ENCODE data around the gene ZDHHC11B.
A peak's percentile ranks its signal among the peaks of the same experiment; 100 is the strongest.
"Not testable (repeated sequence)": the region's sequence is repeated elsewhere in the genome, so short reads cannot be mapped to it uniquely, and the experiment has no call there.

Gene ZDHHC11B, protein sequence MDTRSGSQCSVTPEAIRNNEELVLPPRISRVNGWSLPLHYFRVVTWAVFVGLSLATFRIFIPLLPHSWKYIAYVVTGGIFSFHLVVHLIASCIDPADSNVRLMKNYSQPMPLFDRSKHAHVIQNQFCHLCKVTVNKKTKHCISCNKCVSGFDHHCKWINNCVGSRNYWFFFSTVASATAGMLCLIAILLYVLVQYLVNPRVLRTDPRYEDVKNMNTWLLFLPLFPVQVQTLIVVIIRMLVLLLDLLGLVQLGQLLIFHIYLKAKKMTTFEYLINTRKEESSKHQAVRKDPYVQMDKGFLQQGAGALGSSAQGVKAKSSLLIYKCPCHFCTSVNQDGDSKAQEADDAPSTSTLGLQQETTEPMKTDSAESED

DNA sequence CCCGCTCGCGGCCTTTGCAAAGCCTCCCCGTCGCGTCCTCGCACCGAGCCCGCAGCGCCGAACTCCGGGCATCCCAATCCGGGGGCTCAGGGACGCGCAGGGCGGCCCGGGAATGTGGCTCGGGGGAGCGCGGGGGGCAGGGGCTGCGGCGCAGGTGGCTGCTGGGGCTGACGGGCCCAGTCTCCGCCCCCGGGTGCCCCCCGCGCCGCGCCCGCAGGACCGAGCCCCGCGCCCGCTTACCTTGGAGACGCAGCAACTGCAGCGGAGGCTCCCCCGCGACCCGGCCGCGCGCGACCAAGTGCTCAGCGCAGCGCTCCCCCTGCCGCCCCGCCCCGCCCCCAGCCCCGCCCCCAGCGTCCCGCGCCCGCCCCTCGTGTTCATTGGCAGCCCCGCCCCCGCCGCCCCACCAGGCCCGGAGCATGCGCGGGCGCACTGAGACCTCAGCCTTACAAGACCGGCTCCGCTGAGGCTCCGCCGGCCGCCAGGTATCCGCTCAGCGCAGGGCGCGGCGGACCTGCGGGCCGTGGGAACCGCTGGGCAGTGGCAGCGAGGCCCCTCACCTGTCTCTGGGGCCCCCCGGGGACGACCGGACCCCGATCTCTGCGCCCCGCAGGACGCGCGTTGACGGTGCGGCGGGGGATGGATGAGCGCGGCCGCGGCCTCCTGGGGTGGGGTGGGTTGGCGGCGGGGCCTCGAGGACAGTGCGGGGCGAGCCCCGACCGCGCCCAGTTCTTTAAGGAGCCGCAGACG is at the start of gene ZDHHC11B:
Gene ZDHHC11B, minus strand, starts transcription at position 302 of the 750 bp plus-strand sequence. CDS start 17,810 bp downstream, outside the sequence.
- peak; percentile 96 for DNase-seq

- DNase-seq = not testable (repeated sequence)
These were observed 49.5 kb upstream of the ZDHHC11B start for GRCh38 chr5:834013-834412.

- not testable (repeated sequence) for DNase-seq
These were observed 43.7 kb upstream of the ZDHHC11B start for GRCh38 chr5:828194-828593.

DNA sequence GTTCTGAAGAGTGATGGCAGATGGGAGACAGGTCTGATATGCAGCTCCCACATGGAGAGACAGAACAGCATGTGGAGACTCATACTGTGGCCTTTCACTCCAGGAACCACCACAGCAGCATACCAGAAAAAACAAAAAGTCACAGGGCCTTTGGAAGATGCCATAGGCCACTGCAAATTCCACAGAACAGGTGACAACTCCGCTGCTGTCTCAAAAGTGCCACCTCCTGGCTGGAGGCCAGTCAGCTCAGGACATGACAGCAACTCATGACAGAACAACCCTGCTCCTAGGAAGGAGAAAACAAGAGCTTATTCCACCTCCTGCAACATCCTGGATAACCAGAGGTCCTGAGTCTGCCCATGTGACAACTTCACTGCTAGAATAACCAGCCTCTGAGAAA is 41.0 kb upstream of the ZDHHC11B start:
- not testable (repeated sequence) for DNase-seq

GRCh38 chr5:821504-821903 is 37.0 kb upstream of the ZDHHC11B start:
- no peak for DNase-seq

- no peak for DNase-seq
These were observed 35.7 kb upstream of the ZDHHC11B start for GRCh38 chr5:820245-820644.

GRCh38 chr5:819078-819477 is 34.5 kb upstream of the ZDHHC11B start:
- DNase-seq = no peak

- DNase-seq = no peak
These were observed 31.6 kb upstream of the ZDHHC11B start for GRCh38 chr5:816176-816575.

DNA sequence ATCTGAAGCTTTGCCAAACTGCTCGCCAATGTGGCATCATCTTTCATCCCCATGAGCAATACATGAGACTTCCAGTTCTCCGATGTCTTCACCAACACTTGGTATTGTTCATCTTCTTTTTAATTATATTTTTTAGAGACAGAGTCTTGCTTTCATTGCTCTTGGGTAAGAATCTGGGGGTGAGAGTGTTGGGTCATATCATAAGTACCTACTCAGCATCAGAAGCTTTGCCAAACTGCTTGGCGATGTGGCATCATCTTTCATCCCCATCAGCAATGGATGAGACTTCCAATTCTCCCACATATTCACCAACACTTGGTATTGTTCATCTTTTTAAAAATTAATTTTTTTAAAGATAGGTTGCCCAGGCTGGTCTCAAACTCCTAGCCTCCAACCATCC is 30.9 kb upstream of the ZDHHC11B start:
- DNase-seq = no peak

DNA sequence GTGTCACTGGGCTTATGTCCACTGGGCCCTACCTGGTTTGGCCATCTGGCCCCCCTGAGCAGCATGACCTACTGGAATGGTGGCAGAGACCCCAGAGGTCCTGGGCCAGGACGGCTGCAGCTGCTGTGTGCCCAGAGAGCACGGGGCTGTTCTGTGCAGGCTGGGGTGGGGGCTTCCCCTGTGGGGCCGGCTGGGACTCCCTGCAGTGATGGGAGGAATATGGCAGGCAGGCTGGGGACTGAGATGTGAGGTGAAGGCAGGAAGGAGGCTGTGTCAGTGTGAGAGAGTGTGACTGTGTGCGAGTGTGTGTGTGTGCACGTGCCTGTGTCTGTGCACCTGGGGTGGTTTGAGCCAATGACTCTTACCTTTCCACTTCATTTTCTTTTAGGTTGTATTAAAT is 29.0 kb upstream of the ZDHHC11B start:
- not testable (repeated sequence) for DNase-seq

DNA sequence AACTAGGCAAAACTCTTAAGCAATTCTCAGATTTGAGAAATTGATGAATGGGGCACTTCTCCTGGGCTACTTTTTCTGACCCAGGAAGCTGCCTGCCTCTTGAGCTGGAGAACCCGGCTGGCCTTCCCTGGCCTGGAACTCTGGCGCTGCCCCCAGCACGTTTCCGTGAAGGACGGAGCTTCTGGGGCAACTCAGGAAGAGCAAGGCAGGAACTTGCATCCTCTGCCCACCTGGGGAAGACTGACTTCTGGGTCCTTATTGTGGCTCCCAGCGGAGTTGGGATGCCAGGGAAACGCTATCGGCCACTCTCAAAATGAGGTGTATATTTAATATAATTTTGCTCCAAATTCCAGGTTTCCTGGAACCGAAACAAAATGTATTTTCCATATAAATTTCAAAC is 26.9 kb upstream of the ZDHHC11B start:
- not testable (repeated sequence) for DNase-seq

- not testable (repeated sequence) for DNase-seq
These were observed 23.4 kb upstream of the ZDHHC11B start for GRCh38 chr5:807719-808514.

DNA sequence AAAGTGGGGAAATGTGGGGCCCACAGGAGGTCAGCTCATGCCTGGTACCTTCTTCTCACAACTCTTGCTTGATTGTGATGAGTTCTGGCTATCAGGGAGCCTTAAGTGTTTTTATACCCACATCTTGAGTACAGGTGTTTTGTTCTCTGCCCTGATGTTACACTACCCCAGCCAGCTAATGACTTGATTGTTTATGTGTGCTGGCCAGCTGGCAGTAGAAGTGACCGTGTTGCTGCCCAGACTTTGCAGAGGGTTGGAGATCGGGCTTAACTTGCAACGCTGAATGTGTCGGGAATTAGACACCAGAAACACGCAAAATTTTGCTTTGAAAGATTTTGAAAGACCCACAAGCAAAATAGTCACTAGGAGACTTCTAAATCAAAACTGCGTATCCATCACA is 16.9 kb upstream of the ZDHHC11B start:
- no peak for DNase-seq

GRCh38 chr5:801055-801454 is 16.5 kb upstream of the ZDHHC11B start:
- not testable (repeated sequence) for DNase-seq

GRCh38 chr5:798505-799138 is 14.1 kb upstream of the ZDHHC11B start:
- not testable (repeated sequence) for DNase-seq

DNA sequence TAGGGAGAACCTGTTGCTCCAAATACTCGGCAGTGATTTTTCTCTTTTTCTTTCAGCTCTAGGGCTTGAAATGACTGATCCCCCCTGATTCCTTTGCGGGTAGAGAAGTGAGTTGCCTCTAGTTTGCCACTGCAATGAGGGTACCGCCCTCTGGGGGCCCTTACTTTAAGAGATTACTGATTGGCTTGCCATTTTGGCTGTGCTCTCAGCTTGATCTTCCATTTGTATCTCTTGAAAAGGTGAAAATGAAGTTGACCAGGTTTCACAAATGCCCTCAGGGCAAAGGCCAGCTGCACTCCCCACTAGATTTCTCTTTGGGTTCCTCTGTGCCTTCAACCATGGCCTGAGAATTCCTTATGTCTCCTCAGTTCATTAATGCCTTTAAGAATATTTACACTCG is 13.5 kb upstream of the ZDHHC11B start:
- not testable (repeated sequence) for DNase-seq

DNA sequence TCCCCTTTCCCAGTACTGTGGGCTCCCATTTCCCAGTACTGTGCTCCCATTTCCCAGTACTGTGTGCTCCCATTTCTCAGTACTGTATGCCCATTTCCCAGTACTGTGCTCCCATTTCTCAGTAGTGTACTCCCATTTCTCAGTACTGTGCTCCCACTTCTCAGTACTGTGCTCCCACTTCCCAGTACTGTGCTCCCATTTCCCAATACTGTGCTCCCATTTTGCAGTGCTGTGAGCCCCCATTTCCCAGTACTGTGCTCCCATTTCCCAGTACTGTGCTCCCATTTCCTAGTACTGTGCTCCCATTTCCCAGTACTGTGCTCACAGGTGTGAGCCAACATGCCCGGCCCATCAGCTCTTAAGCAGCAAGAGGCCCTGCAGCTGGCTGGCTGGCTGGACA is 11.3 kb upstream of the ZDHHC11B start:
- not testable (repeated sequence) for DNase-seq

GRCh38 chr5:794948-795347 is 10.4 kb upstream of the ZDHHC11B start:
- not testable (repeated sequence) for DNase-seq

GRCh38 chr5:788703-789102 is 4.2 kb upstream of the ZDHHC11B start:
- DNase-seq = not testable (repeated sequence)

GRCh38 chr5:787857-788233 is 3.3 kb upstream of the ZDHHC11B start:
- not testable (repeated sequence) for DNase-seq

GRCh38 chr5:787224-787856 is 2.8 kb upstream of the ZDHHC11B start:
- DNase-seq = not testable (repeated sequence)

DNA sequence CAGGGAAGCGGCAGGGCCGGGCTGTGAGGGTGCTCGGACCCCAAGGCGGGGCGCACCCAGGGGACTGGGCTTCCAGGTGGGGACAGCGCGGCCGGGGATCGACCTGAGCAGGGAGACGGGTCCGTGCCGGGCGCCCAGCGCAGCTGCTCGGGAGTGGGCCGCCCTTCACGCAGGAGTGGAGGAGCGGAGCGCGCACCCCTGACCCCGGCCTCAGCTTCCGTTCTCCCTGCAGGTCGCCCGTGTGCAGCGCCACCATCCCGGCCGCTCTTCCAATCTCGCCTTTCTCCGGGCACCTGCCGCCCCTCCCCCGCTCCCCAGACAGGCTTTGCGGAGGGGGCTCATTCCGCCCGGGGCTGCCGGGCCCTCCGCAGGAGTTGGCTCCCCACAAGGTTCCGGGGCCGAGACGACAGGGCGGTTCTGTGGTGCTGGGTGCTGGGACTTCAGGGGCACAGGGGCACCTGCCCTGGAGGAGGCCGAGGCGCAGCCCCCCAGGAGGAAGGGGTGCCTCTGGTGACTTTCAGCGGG is 714 bp upstream of the ZDHHC11B start:
- DNase-seq = not testable (repeated sequence)

Measured in stimulated activated CD4-positive, alpha-beta T cell treated with anti-CD3 and anti-CD28 coated beads, Interleukin-15, amount 100 ng/mL, for 24 hours (primary cell).